HCT116 (cell line): ENCODE data around the gene ITGAD.
"Not testable (repeated sequence)": the region's sequence is repeated elsewhere in the genome, so short reads cannot be mapped to it uniquely, and the experiment has no call there.

Experiments
- CBX3 ChIP-seq: IDR thresholded peaks from 2 replicates; pipeline ENCODE4 v1.6.1; 2012; ENCODE audit warnings: low read depth
- EGR1 ChIP-seq: IDR thresholded peaks from 2 replicates; pipeline ENCODE4 v1.6.1; 2012; ENCODE audit warnings: low read depth
- EZH2 ChIP-seq: fragments of 200-600 bp; sonication (generic); IDR thresholded peaks from 2 replicates; pipeline ENCODE4 v1.6.1; 2017; ENCODE audit warnings: antibody characterized with exemption, mixed run types
- EZH2phosphoT487 ChIP-seq: fragments of 200-600 bp; IDR thresholded peaks from 2 replicates; pipeline ENCODE4 v1.6.1; 2018; ENCODE audit warnings: antibody characterized with exemption, borderline replicate concordance
- FOSL1 ChIP-seq: IDR thresholded peaks from 2 replicates; pipeline ENCODE4 v1.6.1; 2012; ENCODE audit warnings: low read depth
- POLR2A ChIP-seq: IDR thresholded peaks from 2 replicates; pipeline ENCODE4 v1.7.0; 2011; ENCODE audit warnings: borderline replicate concordance; ENCODE audit not compliant: insufficient read depth, insufficient read length; ENCODE audit errors: extremely low read depth
- POLR2AphosphoS5 ChIP-seq: IDR thresholded peaks from 2 replicates; pipeline ENCODE4 v1.6.1; 2011; ENCODE audit warnings: mild to moderate bottlenecking, low read depth, low read length, moderate library complexity
- RAD21 ChIP-seq: IDR thresholded peaks from 2 replicates; pipeline ENCODE4 v1.6.1; 2012; ENCODE audit warnings: low read depth, mild to moderate bottlenecking
- SIN3A ChIP-seq: IDR thresholded peaks from 2 replicates; pipeline ENCODE4 v1.6.1; 2012; ENCODE audit warnings: low read depth
- TCF7L2 ChIP-seq: IDR thresholded peaks from 2 replicates; pipeline ENCODE4 v1.7.0; 2011; ENCODE audit warnings: borderline replicate concordance, inconsistent platforms; ENCODE audit not compliant: insufficient read depth, insufficient read length; ENCODE audit errors: extremely low read depth
- ZFX ChIP-seq: fragments of 450-650 bp; IDR thresholded peaks from 2 replicates; pipeline ENCODE4 v1.6.1; 2017
- TF ChIP-seq, protein P1 (sequence below), 3 experiments: fragments of 200-600 bp in 1 of 3; sonication (generic) in 1 of 3; IDR thresholded peaks in 2 of 3; conservative IDR thresholded peaks in 1 of 3; 2 replicates each; pipeline ENCODE4 v1.5.1; 2012 to 2017; ENCODE audit warnings: low read depth in 2 of 3, low read length in 2 of 3, antibody characterized with exemption in 1 of 3, borderline replicate concordance in 1 of 3, control low read depth in 1 of 3, mild to moderate bottlenecking in 1 of 3, mixed read lengths in 1 of 3, mixed run types in 1 of 3, moderate library complexity in 1 of 3; ENCODE audit not compliant: insufficient read depth in 1 of 3
- TF ChIP-seq, protein P2 (sequence below): IDR thresholded peaks from 2 replicates; pipeline ENCODE4 v1.6.1; 2012; ENCODE audit warnings: low read depth
- TF ChIP-seq, protein P3 (sequence below): IDR thresholded peaks from 2 replicates; pipeline ENCODE4 v1.6.1; 2012

DNA sequence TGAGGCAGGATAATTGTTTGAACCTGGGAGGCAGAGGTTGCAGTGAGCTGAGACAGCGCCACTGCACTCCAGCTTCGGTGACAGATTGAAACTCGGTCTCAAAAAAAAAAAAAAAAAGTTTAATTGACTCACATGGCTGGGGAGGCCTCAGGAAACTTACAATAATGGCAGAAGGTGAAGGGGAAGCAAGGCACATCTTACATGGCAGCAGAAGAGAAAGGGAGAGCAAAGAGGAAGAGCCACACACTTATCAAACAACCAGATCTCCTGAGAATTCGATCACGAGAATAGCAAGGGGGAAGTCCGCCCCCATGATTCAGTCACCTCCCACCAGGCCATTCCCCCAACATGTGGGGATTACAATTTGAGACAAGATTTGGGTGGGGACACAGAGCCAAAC, 52.8 kb downstream of the ITGAD start:
- TF ChIP-seq, protein P1, sequence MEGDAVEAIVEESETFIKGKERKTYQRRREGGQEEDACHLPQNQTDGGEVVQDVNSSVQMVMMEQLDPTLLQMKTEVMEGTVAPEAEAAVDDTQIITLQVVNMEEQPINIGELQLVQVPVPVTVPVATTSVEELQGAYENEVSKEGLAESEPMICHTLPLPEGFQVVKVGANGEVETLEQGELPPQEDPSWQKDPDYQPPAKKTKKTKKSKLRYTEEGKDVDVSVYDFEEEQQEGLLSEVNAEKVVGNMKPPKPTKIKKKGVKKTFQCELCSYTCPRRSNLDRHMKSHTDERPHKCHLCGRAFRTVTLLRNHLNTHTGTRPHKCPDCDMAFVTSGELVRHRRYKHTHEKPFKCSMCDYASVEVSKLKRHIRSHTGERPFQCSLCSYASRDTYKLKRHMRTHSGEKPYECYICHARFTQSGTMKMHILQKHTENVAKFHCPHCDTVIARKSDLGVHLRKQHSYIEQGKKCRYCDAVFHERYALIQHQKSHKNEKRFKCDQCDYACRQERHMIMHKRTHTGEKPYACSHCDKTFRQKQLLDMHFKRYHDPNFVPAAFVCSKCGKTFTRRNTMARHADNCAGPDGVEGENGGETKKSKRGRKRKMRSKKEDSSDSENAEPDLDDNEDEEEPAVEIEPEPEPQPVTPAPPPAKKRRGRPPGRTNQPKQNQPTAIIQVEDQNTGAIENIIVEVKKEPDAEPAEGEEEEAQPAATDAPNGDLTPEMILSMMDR (IDR thresholded peaks at IDR 0.05 in 2 of 3, conservative IDR thresholded peaks at IDR 0.05 in 1 of 3; ENCODE audit: borderline replicate concordance in 1 of 3, insufficient read depth in 1 of 3, low read depth in 2 of 3, low read length in 2 of 3): not testable (repeated sequence)
- TF ChIP-seq TCF7L2, EZH2phosphoT487, FOSL1, POLR2A, ZFX, RAD21, POLR2AphosphoS5, EZH2, CBX3, EGR1, SIN3A: not testable (repeated sequence)
- TF ChIP-seq, protein P2, sequence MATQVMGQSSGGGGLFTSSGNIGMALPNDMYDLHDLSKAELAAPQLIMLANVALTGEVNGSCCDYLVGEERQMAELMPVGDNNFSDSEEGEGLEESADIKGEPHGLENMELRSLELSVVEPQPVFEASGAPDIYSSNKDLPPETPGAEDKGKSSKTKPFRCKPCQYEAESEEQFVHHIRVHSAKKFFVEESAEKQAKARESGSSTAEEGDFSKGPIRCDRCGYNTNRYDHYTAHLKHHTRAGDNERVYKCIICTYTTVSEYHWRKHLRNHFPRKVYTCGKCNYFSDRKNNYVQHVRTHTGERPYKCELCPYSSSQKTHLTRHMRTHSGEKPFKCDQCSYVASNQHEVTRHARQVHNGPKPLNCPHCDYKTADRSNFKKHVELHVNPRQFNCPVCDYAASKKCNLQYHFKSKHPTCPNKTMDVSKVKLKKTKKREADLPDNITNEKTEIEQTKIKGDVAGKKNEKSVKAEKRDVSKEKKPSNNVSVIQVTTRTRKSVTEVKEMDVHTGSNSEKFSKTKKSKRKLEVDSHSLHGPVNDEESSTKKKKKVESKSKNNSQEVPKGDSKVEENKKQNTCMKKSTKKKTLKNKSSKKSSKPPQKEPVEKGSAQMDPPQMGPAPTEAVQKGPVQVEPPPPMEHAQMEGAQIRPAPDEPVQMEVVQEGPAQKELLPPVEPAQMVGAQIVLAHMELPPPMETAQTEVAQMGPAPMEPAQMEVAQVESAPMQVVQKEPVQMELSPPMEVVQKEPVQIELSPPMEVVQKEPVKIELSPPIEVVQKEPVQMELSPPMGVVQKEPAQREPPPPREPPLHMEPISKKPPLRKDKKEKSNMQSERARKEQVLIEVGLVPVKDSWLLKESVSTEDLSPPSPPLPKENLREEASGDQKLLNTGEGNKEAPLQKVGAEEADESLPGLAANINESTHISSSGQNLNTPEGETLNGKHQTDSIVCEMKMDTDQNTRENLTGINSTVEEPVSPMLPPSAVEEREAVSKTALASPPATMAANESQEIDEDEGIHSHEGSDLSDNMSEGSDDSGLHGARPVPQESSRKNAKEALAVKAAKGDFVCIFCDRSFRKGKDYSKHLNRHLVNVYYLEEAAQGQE: not testable (repeated sequence)
- TF ChIP-seq, protein P3, sequence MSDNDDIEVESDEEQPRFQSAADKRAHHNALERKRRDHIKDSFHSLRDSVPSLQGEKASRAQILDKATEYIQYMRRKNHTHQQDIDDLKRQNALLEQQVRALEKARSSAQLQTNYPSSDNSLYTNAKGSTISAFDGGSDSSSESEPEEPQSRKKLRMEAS: not testable (repeated sequence)
